Measurements from ENCODE around the gene DNAJC18. TPM values are rescaled to one million over a fixed set of nuclear protein-coding genes. Genes with fewer than 3 reads are reported as not detected.
A peak's percentile ranks its signal among the peaks of the same experiment; 100 is the strongest.

The DNAJC18 gene
- total RNA-seq, 4 donors from 2014 or later, result 9.2 to 11.4 (median 10.7) TPM

DNA sequence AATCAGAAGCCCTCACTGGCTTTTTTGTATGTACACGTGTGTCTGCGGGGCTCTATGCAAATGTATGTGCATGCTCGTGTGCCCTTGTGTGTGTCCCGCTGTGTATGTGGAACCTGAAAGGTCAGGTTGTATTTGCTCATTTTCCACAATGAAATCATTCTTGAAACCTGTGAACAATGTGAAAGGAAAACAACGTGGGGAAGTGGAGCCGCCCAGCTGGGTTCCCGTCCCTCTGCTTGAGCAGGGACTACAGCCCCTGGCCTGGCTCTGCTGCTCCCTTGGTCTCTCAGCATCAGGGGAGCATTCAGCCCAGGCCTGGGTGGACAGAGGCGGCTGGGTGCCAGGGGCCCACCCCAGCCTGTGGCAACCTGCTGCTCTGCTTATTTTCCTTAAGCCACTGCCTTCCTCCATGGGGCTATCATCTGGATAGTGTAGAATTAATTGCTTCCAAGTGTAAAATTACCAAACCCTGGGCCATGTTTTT, 20.2 kb upstream of the DNAJC18 start:
- H3K27me3 ChIP-seq, result no peaks in the 10 kb centered on the region
- no peak for DNase-seq (ENCODE audit: low spot score in 2 of 2)
- no peaks in the 10 kb centered on the region for H3K9me3 ChIP-seq
- peak overlapping the region in 2 of 4 donors; percentile 0 to 76 for H3K27ac ChIP-seq
- H3K4me1 ChIP-seq, result peaks cover 0 to 6% (median 0%) of the 10 kb centered on the region in 4 donors
- TF ChIP-seq EP300 (IDR thresholded peaks at IDR 0.05) (no peak), POLR2A (IDR thresholded peaks at IDR 0.05) (no peak)
- TF ChIP-seq, protein P1, sequence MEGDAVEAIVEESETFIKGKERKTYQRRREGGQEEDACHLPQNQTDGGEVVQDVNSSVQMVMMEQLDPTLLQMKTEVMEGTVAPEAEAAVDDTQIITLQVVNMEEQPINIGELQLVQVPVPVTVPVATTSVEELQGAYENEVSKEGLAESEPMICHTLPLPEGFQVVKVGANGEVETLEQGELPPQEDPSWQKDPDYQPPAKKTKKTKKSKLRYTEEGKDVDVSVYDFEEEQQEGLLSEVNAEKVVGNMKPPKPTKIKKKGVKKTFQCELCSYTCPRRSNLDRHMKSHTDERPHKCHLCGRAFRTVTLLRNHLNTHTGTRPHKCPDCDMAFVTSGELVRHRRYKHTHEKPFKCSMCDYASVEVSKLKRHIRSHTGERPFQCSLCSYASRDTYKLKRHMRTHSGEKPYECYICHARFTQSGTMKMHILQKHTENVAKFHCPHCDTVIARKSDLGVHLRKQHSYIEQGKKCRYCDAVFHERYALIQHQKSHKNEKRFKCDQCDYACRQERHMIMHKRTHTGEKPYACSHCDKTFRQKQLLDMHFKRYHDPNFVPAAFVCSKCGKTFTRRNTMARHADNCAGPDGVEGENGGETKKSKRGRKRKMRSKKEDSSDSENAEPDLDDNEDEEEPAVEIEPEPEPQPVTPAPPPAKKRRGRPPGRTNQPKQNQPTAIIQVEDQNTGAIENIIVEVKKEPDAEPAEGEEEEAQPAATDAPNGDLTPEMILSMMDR (IDR thresholded peaks at IDR 0.05), result no peak
- no peaks in the 10 kb centered on the region for H3K36me3 ChIP-seq
- WGBS, 2 donors, result 57 to 70% methylated on average over 8 of the region's 8 CpGs
- no peak overlapping the region for H3K4me3 ChIP-seq

DNA sequence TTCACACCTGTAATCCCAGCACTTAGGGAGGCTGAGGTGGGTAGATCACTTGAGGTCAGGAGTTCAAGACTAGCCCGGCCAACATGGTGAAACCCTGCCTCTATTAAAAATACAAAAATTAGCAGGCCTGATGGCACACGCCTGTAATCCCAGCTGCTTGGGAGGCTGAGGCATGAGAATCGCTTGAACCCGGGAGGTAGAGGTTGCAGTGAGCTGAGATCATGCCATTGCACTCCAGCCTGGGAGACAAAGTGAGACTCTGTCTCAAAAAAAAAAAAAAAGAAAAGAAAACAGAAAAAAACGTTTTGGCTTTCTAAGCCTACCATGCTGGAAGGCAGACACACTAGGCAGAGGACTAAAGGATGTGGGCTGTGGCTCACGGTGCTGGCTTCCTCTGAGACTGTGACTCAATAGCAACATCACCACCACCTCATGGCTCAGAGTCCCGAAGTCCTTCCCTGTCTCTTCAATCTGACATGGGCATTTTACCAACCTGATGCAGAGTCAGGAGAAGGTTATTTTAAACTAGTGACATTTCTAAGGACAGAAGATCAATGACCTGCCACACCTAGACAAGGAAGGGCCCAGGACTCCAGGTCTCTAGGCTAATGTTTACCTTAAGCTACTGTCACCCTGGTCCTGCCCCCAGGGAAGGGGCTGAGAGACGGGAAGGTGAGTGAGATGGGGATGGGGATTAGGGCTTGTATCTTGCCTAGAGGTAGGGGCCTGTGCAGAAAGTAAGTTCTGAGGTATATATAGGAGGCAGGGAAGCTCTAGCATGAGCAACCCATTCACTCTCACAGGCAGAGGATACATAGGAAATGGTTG, 19.5 kb upstream of the DNAJC18 start:
- Histone ChIP-seq H3K36me3 (no peaks in the 10 kb centered on the region), H3K27me3 (no peaks in the 10 kb centered on the region), H3K4me1 (peaks cover 0 to 6% (median 0%) of the 10 kb centered on the region in 4 donors), H3K27ac (peak overlapping the region in 2 of 4 donors; percentile 0 to 38), H3K9me3 (no peaks in the 10 kb centered on the region), H3K4me3 (no peak overlapping the region)
- no peak for DNase-seq (ENCODE audit: low spot score in 2 of 2)
- TF ChIP-seq POLR2A (IDR thresholded peaks at IDR 0.05), result no peak
- TF ChIP-seq EP300 (IDR thresholded peaks at IDR 0.05), result no peak
- TF ChIP-seq, protein P1 (IDR thresholded peaks at IDR 0.05), result no peak
- 45 to 53% methylated on average over 8 of the region's 8 CpGs for WGBS, 2 donors

DNA sequence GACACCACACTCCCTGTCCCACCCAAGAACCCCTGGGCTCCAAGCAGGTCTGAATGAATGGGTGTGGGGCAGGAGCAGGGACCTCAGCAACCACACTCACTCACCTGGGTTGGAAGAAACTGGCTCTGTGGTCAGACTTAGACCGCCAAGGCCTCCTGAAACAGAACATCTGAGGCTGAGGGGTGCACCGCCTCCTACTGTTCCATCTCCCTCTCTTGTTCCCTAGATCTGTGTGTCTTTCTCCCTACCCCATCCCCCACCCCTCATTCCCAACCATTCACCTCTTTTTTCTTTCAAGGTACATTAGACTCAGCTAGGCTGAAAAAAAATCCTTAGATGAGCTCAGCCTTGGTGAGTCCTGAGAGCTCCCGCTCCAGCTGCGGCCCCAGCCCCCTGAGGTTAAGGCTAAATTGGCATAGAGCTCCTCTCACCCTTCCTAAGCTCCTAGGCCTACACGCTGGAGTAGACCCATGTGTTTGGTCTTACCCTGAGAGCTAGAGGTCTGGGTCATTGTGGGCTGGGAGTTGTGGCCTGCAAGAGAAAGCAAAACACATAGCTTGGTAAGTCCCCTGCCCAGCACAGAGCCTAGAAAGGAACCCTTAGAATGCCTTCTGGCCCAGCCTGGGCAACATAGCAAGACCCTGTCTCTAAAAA, 18.5 kb upstream of the DNAJC18 start:
- H3K4me3 ChIP-seq, result no peak overlapping the region
- H3K36me3 ChIP-seq, result no peaks in the 10 kb centered on the region
- DNase-seq (ENCODE audit: low spot score in 2 of 2), result no peak
- peaks cover 0 to 6% (median 0%) of the 10 kb centered on the region in 4 donors for H3K4me1 ChIP-seq
- TF ChIP-seq EP300 (IDR thresholded peaks at IDR 0.05) (no peak), POLR2A (IDR thresholded peaks at IDR 0.05) (no peak)
- TF ChIP-seq, protein P1 (IDR thresholded peaks at IDR 0.05), result no peak
- 86 to 88% methylated on average over 5 of the region's 5 CpGs for WGBS, 2 donors
- no peaks in the 10 kb centered on the region for H3K27me3 ChIP-seq
- no peak overlapping the region for H3K27ac ChIP-seq
- no peaks in the 10 kb centered on the region for H3K9me3 ChIP-seq

DNA sequence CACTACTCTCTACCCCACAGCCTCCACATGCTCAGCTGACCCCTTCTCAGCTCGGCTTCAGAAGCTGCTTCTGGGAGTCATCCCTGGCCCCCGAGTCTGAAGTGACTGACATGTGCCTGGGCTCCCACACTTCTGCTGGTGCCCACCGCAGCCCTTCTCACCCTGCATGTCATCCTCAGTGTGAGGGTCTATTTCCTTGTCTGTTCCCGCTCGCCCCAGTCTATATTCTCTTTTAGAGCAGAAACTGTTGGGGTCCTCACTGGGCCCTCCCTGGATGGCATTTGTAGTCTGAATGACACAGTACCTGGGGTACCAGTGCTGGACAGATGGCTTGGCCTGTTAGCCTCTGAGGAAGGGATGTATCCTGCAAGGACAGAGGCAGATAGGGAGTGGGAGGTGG, 17.9 kb upstream of the DNAJC18 start:
- no peaks in the 10 kb centered on the region for H3K36me3 ChIP-seq
- H3K27ac ChIP-seq, result no peak overlapping the region
- H3K4me1 ChIP-seq, result peaks cover 0 to 6% (median 0%) of the 10 kb centered on the region in 4 donors
- H3K9me3 ChIP-seq, result no peaks in the 10 kb centered on the region
- H3K27me3 ChIP-seq, result no peaks in the 10 kb centered on the region
- TF ChIP-seq, protein P1 (IDR thresholded peaks at IDR 0.05), result no peak
- TF ChIP-seq EP300 (IDR thresholded peaks at IDR 0.05), result no peak
- H3K4me3 ChIP-seq, result no peak overlapping the region
- no peak for DNase-seq (ENCODE audit: low spot score in 2 of 2)
- WGBS, 2 donors, result 91 to 92% methylated on average over 5 of the region's 5 CpGs

DNA sequence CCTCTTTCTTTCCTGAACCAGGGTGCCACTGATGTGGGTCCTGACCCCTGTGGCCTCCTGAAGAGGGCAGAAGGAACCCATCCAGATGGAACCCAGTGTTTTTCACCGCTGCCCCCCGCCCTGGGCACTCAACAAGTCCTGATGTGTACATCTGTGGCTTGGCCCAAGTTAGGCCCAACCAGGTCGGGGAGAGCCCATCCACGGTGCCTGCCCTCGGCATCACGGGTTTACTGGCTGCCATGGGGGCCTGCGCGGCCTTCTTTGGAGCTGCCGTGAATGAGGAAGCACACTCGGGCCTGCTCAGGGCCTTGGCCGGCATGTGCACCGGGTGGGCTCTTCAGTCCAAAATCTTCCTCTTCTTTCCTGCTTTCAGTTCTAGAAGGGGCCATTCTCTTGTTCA, 17.5 kb upstream of the DNAJC18 start:
- no peaks in the 10 kb centered on the region for H3K36me3 ChIP-seq
- H3K27ac ChIP-seq, result no peak overlapping the region
- no peak for DNase-seq (ENCODE audit: low spot score in 2 of 2)
- TF ChIP-seq EP300 (IDR thresholded peaks at IDR 0.05) (no peak), POLR2A (IDR thresholded peaks at IDR 0.05) (no peak)
- TF ChIP-seq, protein P1 (IDR thresholded peaks at IDR 0.05), result no peak
- peaks cover 0 to 6% (median 0%) of the 10 kb centered on the region in 4 donors for H3K4me1 ChIP-seq
- H3K4me3 ChIP-seq, result no peak overlapping the region
- no peaks in the 10 kb centered on the region for H3K9me3 ChIP-seq
- 93 to 94% methylated on average over 5 to 12 of the region's 12 CpGs for WGBS, 2 donors
- no peaks in the 10 kb centered on the region for H3K27me3 ChIP-seq

Data from tibial nerve (tissue), 4 donors.